Ishikawa (cell line): ENCODE measurements around the gene FGF12.
A peak's percentile ranks its signal among the peaks of the same experiment; 100 is the strongest.

ENCODE experiments used
- CEBPB ChIP-seq: IDR thresholded peaks from 2 replicates; pipeline ENCODE4 v1.6.1; 2012
- CREB1 ChIP-seq: IDR thresholded peaks from 2 replicates; pipeline ENCODE4 v1.6.1; 2012; ENCODE audit warnings: low read depth
- EGR1 ChIP-seq: IDR thresholded peaks from 2 replicates; pipeline ENCODE4 v1.6.1; 2012
- EP300 ChIP-seq: IDR thresholded peaks from 2 replicates; pipeline ENCODE4 v1.6.1; 2012; ENCODE audit warnings: borderline replicate concordance
- FOXM1 ChIP-seq: IDR thresholded peaks from 2 replicates; pipeline ENCODE4 v1.6.1; 2012; ENCODE audit warnings: low read depth, borderline replicate concordance
- MAX ChIP-seq: IDR thresholded peaks from 2 replicates; pipeline ENCODE4 v1.6.1; 2012
- NFIC ChIP-seq: IDR thresholded peaks from 2 replicates; pipeline ENCODE4 v1.6.1; 2012
- RAD21 ChIP-seq: IDR thresholded peaks from 2 replicates; pipeline ENCODE4 v1.6.1; 2012; ENCODE audit warnings: low read depth
- REST ChIP-seq: IDR thresholded peaks from 2 replicates; pipeline ENCODE4 v1.6.1; 2012; ENCODE audit warnings: low read depth, mild to moderate bottlenecking
- TAF1 ChIP-seq: IDR thresholded peaks from 2 replicates; pipeline ENCODE4 v1.6.1; 2012; ENCODE audit warnings: low read depth, mild to moderate bottlenecking
- TCF12 ChIP-seq: IDR thresholded peaks from 2 replicates; pipeline ENCODE4 v1.6.1; 2012; ENCODE audit warnings: low read depth
- TEAD4 ChIP-seq: IDR thresholded peaks from 2 replicates; pipeline ENCODE4 v1.6.1; 2012
- YY1 ChIP-seq: IDR thresholded peaks from 2 replicates; pipeline ENCODE4 v1.6.1; 2012; ENCODE audit warnings: low read depth
- ZBTB7A ChIP-seq: IDR thresholded peaks from 2 replicates; pipeline ENCODE4 v1.6.1; 2012; ENCODE audit warnings: low read depth
- TF ChIP-seq, protein P1 (sequence below): IDR thresholded peaks from 2 replicates; pipeline ENCODE4 v1.6.1; 2012

The FGF12 gene

GRCh38 chr3:192445770-192446644 lies 281.3 kb downstream of the FGF12 start:
- TF ChIP-seq FOXM1 = no peak
- TF ChIP-seq EGR1 = no peak
- no peak for TF ChIP-seq RAD21
- no peak for TF ChIP-seq TAF1
- no peak for TF ChIP-seq ZBTB7A
- no peak for TF ChIP-seq REST
- no peak for TF ChIP-seq EP300
- no peak for TF ChIP-seq TCF12
- no peak for TF ChIP-seq TEAD4
- TF ChIP-seq CREB1 = no peak

GRCh38 chr3:192444791-192445106 lies 282.6 kb downstream of the FGF12 start:
- TF ChIP-seq TCF12 = no peak
- TF ChIP-seq NFIC = no peak
- no peak for TF ChIP-seq CREB1
- TF ChIP-seq TEAD4 = no peak
- TF ChIP-seq, protein P1, sequence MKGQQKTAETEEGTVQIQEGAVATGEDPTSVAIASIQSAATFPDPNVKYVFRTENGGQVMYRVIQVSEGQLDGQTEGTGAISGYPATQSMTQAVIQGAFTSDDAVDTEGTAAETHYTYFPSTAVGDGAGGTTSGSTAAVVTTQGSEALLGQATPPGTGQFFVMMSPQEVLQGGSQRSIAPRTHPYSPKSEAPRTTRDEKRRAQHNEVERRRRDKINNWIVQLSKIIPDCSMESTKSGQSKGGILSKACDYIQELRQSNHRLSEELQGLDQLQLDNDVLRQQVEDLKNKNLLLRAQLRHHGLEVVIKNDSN = no peak
- TF ChIP-seq CEBPB = no peak
- TF ChIP-seq RAD21 = no peak
- TF ChIP-seq EGR1 = no peak
- no peak for TF ChIP-seq EP300
- no peak for TF ChIP-seq FOXM1
- no peak for TF ChIP-seq ZBTB7A
- TF ChIP-seq TAF1 = no peak
- TF ChIP-seq REST = no peak
- TF ChIP-seq YY1 = no peak
- no peak for TF ChIP-seq MAX

GRCh38 chr3:192444096-192444790 lies 283.1 kb downstream of the FGF12 start:
- TF ChIP-seq MAX (no peak), FOXM1 (no peak), CEBPB (no peak), TCF12 (no peak), RAD21 (peak; percentile 100), EP300 (no peak), EGR1 (no peak)
- TF ChIP-seq, protein P1 = no peak

GRCh38 chr3:192435241-192435640 lies 292.1 kb downstream of the FGF12 start:
- TF ChIP-seq FOXM1 (no peak), YY1 (no peak), REST (no peak), CREB1 (no peak)
